Measurements from ENCODE around the gene FBLN5. TPM values are rescaled to one million over a fixed set of nuclear protein-coding genes. Genes with fewer than 3 reads are reported as not detected.

FBLN5 gene
- total RNA-seq, 1 experiment from 2014 or later = 3.3 TPM

- no peak for TF ChIP-seq MAX (IDR thresholded peaks at IDR 0.05)
- TF ChIP-seq CEBPB (IDR thresholded peaks at IDR 0.05; ENCODE audit: low read depth) = no peak
- TF ChIP-seq TCF7L2 (IDR thresholded peaks at IDR 0.05; ENCODE audit: borderline replicate concordance, extremely low read depth, insufficient read depth, insufficient read length) = no peak
- TF ChIP-seq ELF1 (IDR thresholded peaks at IDR 0.05; ENCODE audit: borderline replicate concordance, low read depth) = no peak
- no peak for TF ChIP-seq POLR2A (IDR thresholded peaks at IDR 0.05; ENCODE audit: borderline replicate concordance, extremely low read depth, insufficient read depth, insufficient read length)
- no peak for TF ChIP-seq REST (IDR thresholded peaks at IDR 0.05; ENCODE audit: low read depth)
- no TSS peak for BruUV-seq (replicated peaks)
- H3K27ac ChIP-seq (ENCODE audit: low read depth, low read length) = no peak overlapping the region
- H3K9me3 ChIP-seq (ENCODE audit: control insufficient read depth in 1 of 2, insufficient read depth in 1 of 2, low read depth in 1 of 2, low read length in 2 of 2) = no peaks in the 10 kb centered on the region
- no peak overlapping the region for H3K9ac ChIP-seq (ENCODE audit: low read length)
- ChIA-PET CTCF (no interaction called here), RAD21 (ENCODE audit: low non-redundant PET in 1 of 2, low total read pairs in 2 of 2, uncharacterized antibody in 2 of 2, unreplicated experiment in 2 of 2) (no interaction called here), POLR2A (no interaction called here)
- H3K27me3 ChIP-seq (ENCODE audit: insufficient read depth, low read length) = no peaks in the 10 kb centered on the region
- no peaks in the 10 kb centered on the region for H3K79me2 ChIP-seq (ENCODE audit: insufficient read depth, low read length)
- H3K36me3 ChIP-seq (ENCODE audit: control insufficient read depth in 1 of 2, insufficient read depth in 2 of 2, low read length in 2 of 2) = no peaks in the 10 kb centered on the region
- H2AFZ ChIP-seq (ENCODE audit: low read depth, low read length, poor library complexity, severe bottlenecking) = no peak overlapping the region
- no peaks in the 10 kb centered on the region for H4K20me1 ChIP-seq (ENCODE audit: insufficient read depth)
- no peak for DNase-seq (ENCODE audit: low read depth, low spot score)
- no peak overlapping the region for H3K4me3 ChIP-seq (replicated peaks in 1 of 2; ENCODE audit: low read depth in 1 of 2, low read length in 2 of 2)
- ATAC-seq = no peak
- intact Hi-C loops (cut with micrococcal nuclease) = no loop called here
- no peak overlapping the region for H3K4me2 ChIP-seq (ENCODE audit: low read length)
- H3K9me2 ChIP-seq (ENCODE audit: insufficient read depth) = no peaks in the 10 kb centered on the region
- H3K4me1 ChIP-seq (ENCODE audit: control insufficient read depth in 1 of 2, insufficient read depth in 2 of 2, low read length in 2 of 2) = no peaks in the 10 kb centered on the region
Measured at GRCh38 chr14:91957876-91958313, 10.4 kb upstream of the FBLN5 start.

GRCh38 chr14:91956616-91957015, 9.1 kb upstream of the FBLN5 start:
- Histone ChIP-seq H4K20me1 (ENCODE audit: insufficient read depth) (no peaks in the 10 kb centered on the region), H3K4me1 (ENCODE audit: control insufficient read depth in 1 of 2, insufficient read depth in 2 of 2, low read length in 2 of 2) (no peaks in the 10 kb centered on the region), H3K4me2 (ENCODE audit: low read length) (no peak overlapping the region), H3K79me2 (ENCODE audit: insufficient read depth, low read length) (no peaks in the 10 kb centered on the region), H3K27ac (ENCODE audit: low read depth, low read length) (no peak overlapping the region), H3K9me2 (ENCODE audit: insufficient read depth) (no peaks in the 10 kb centered on the region), H3K27me3 (ENCODE audit: insufficient read depth, low read length) (no peaks in the 10 kb centered on the region), H2AFZ (ENCODE audit: low read depth, low read length, poor library complexity, severe bottlenecking) (no peak overlapping the region), H3K9ac (ENCODE audit: low read length) (no peak overlapping the region), H3K36me3 (ENCODE audit: control insufficient read depth in 1 of 2, insufficient read depth in 2 of 2, low read length in 2 of 2) (no peaks in the 10 kb centered on the region), H3K4me3 (replicated peaks in 1 of 2; ENCODE audit: low read depth in 1 of 2, low read length in 2 of 2) (no peak overlapping the region), H3K9me3 (ENCODE audit: control insufficient read depth in 1 of 2, insufficient read depth in 1 of 2, low read depth in 1 of 2, low read length in 2 of 2) (no peaks in the 10 kb centered on the region)
- no peak for DNase-seq (ENCODE audit: low read depth, low spot score)
- ChIA-PET RAD21 (ENCODE audit: low non-redundant PET in 1 of 2, low total read pairs in 2 of 2, uncharacterized antibody in 2 of 2, unreplicated experiment in 2 of 2) (no interaction called here), POLR2A (no interaction called here), CTCF (no interaction called here)
- ATAC-seq = no peak
- TF ChIP-seq EZH2 (IDR thresholded peaks at IDR 0.05) = no peak
- TF ChIP-seq EZH2phosphoT487 (IDR thresholded peaks at IDR 0.05; ENCODE audit: borderline replicate concordance) = no peak
- intact Hi-C loops (cut with micrococcal nuclease) = no loop called here
- BruUV-seq (replicated peaks) = no TSS peak
